SK-N-SH treated with all-trans-retinoic acid at 6 μM for 48 hours (cell line): ENCODE data around the gene LBX1.

Experiments used
- ATAC-seq: fragments of 200-7000 bp; cut with Tn5 transposase; 3 replicates; pipeline ENCODE4 v1.9.1; 2020; ENCODE audit warnings: mild to moderate bottlenecking, moderate library complexity
- BACH2 ChIP-seq: fragments of 250-450 bp; sonication (Bioruptor Pico); IDR thresholded peaks from 2 replicates; pipeline ENCODE4 v1.9.0; 2021; ENCODE audit warnings: mild to moderate bottlenecking, borderline replicate concordance
- CREB5 ChIP-seq: fragments of 250-450 bp; sonication (Bioruptor Pico); IDR thresholded peaks from 2 replicates; pipeline ENCODE4 v1.5.1; 2020; ENCODE audit warnings: low read depth, mild to moderate bottlenecking, moderate library complexity
- CSDC2 ChIP-seq: fragments of 250-450 bp; sonication (Bioruptor Pico); IDR thresholded peaks from 2 replicates; pipeline ENCODE4 v1.5.0; 2020; ENCODE audit warnings: mild to moderate bottlenecking, moderate library complexity
- CSRNP3 ChIP-seq: fragments of 250-450 bp; sonication (Bioruptor Pico); IDR thresholded peaks from 2 replicates; pipeline ENCODE4 v1.5.1; 2021; ENCODE audit warnings: mild to moderate bottlenecking, moderate library complexity
- ESRRG ChIP-seq: fragments of 250-450 bp; sonication (Bioruptor Pico); IDR thresholded peaks from 2 replicates; pipeline ENCODE4 v1.6.1; 2021; ENCODE audit warnings: mild to moderate bottlenecking
- GLIS3 ChIP-seq: fragments of 250-450 bp; sonication (Bioruptor Pico); IDR thresholded peaks from 2 replicates; pipeline ENCODE4 v1.5.0; 2020; ENCODE audit warnings: mild to moderate bottlenecking, moderate library complexity
- ISL1 ChIP-seq: fragments of 250-450 bp; sonication (Bioruptor Pico); IDR thresholded peaks from 2 replicates; pipeline ENCODE4 v2.1.2; 2022; ENCODE audit warnings: mild to moderate bottlenecking, moderate library complexity
- PATZ1 ChIP-seq: fragments of 250-450 bp; sonication (Bioruptor Pico); IDR thresholded peaks from 2 replicates; pipeline ENCODE4 v1.8.0; 2020; ENCODE audit warnings: mild to moderate bottlenecking, moderate library complexity, borderline replicate concordance
- PPARA ChIP-seq: fragments of 250-450 bp; sonication (Bioruptor Pico); IDR thresholded peaks from 2 replicates; pipeline ENCODE4 v1.5.0; 2020; ENCODE audit warnings: mild to moderate bottlenecking, borderline replicate concordance
- RARB ChIP-seq: fragments of 250-450 bp; sonication (Bioruptor Pico); IDR thresholded peaks from 2 replicates; pipeline ENCODE4 v1.8.0; 2021; ENCODE audit warnings: mild to moderate bottlenecking, moderate library complexity
- SNAI2 ChIP-seq: fragments of 250-450 bp; sonication (Bioruptor Pico); IDR thresholded peaks from 2 replicates; pipeline ENCODE4 v1.5.0; 2020; ENCODE audit warnings: mild to moderate bottlenecking, moderate library complexity
- TCF4 ChIP-seq: fragments of 250-450 bp; sonication (Bioruptor Pico); IDR thresholded peaks from 2 replicates; pipeline ENCODE4 v1.8.0; 2021; ENCODE audit warnings: mild to moderate bottlenecking, moderate library complexity, borderline replicate concordance
- TOX ChIP-seq: fragments of 250-450 bp; sonication (Bioruptor Pico); IDR thresholded peaks from 2 replicates; pipeline ENCODE4 v1.8.0; 2021; ENCODE audit warnings: mild to moderate bottlenecking, moderate library complexity, borderline replicate concordance
- ZFP3 ChIP-seq: fragments of 250-450 bp; sonication (Bioruptor Pico); IDR thresholded peaks from 2 replicates; pipeline ENCODE4 v1.5.0; 2020; ENCODE audit warnings: mild to moderate bottlenecking, moderate library complexity
- ZFP30 ChIP-seq: fragments of 450-650 bp; formaldehyde crosslinking; IDR thresholded peaks from 2 replicates; pipeline ENCODE4 v1.5.0; 2022; ENCODE audit warnings: mild to moderate bottlenecking, moderate library complexity
- ZNF8 ChIP-seq: fragments of 450-650 bp; formaldehyde crosslinking; IDR thresholded peaks from 2 replicates; pipeline ENCODE4 v1.5.0; 2020; ENCODE audit warnings: mild to moderate bottlenecking, moderate library complexity

LBX1 gene

GRCh38 chr10:101223274-101224059 is 5.8 kb downstream of the LBX1 start (continued):
- no peak for TF ChIP-seq RARB (CRISPR knock-in tag)
- TF ChIP-seq PPARA (CRISPR knock-in tag), result no peak
- no peak for TF ChIP-seq GLIS3 (CRISPR knock-in tag)

GRCh38 chr10:101222683-101223273 is 6.5 kb downstream of the LBX1 start:
- ATAC-seq, result peak; percentile 41
- TF ChIP-seq RARB (CRISPR knock-in tag) (no peak), CSDC2 (CRISPR knock-in tag) (no peak), BACH2 (no peak), TCF4 (CRISPR knock-in tag) (no peak), PATZ1 (CRISPR knock-in tag) (no peak), ISL1 (no peak), CREB5 (no peak), ESRRG (CRISPR knock-in tag) (no peak)

- no peak for ATAC-seq
- TF ChIP-seq TCF4 (CRISPR knock-in tag), result no peak
- no peak for TF ChIP-seq CREB5
- TF ChIP-seq PPARA (CRISPR knock-in tag), result no peak
- TF ChIP-seq SNAI2 (CRISPR knock-in tag), result no peak
Measured at GRCh38 chr10:101221963-101222531, 7.2 kb downstream of the LBX1 start.

- ATAC-seq, result no peak
- TF ChIP-seq TCF4 (CRISPR knock-in tag) (no peak), CSRNP3 (CRISPR knock-in tag) (no peak), PATZ1 (CRISPR knock-in tag) (no peak), TOX (no peak), PPARA (CRISPR knock-in tag) (no peak), BACH2 (no peak)
- TF ChIP-seq, all 23 proteins: peak for 0
Measured at GRCh38 chr10:101221549-101221948, 7.7 kb downstream of the LBX1 start.

GRCh38 chr10:101219946-101220451 is 9.3 kb downstream of the LBX1 start:
- no peak for ATAC-seq
- TF ChIP-seq CSDC2 (CRISPR knock-in tag) (no peak), ZFP3 (CRISPR knock-in tag) (no peak), ZNF8 (CRISPR knock-in tag) (no peak), TCF4 (CRISPR knock-in tag) (no peak), ZFP30 (CRISPR knock-in tag) (no peak), PPARA (CRISPR knock-in tag) (no peak)
- TF ChIP-seq, all 23 proteins: peak for 0
